Measurements from ENCODE around the gene MAT1A. TPM values are rescaled to one million over a fixed set of nuclear protein-coding genes. Genes with fewer than 3 reads are reported as not detected.
A peak's percentile ranks its signal among the peaks of the same experiment; 100 is the strongest.

MAT1A gene
- total RNA-seq (2014; rRNA removed; shearing (Covaris generic); ENCODE audit: low replicate concordance): not detected in 2 replicates

- H3K27me3 ChIP-seq (ENCODE audit: low read length): no peaks in the 10 kb centered on the region
- H3K4me1 ChIP-seq (ENCODE audit: low read length): peaks cover 16% of the 10 kb centered on the region
- H3K9me3 ChIP-seq (ENCODE audit: low read length): no peaks in the 10 kb centered on the region
- no peak within 1 kb of the TSS for H2AFZ ChIP-seq (ENCODE audit: low read length)
- no peak within 1 kb of the TSS for H3K9ac ChIP-seq (ENCODE audit: low read length)
- DNase-seq: no peak
- peak within 1 kb of the TSS; percentile 16 for H3K4me2 ChIP-seq (ENCODE audit: low read depth, low read length, poor library complexity, severe bottlenecking)
- H3K4me3 ChIP-seq (ENCODE audit: low read length): no peak within 1 kb of the TSS
- H3K27ac ChIP-seq (ENCODE audit: low read length): no peak within 1 kb of the TSS
- no peaks in the 10 kb centered on the region for H3K9me2 ChIP-seq (replicated peaks; ENCODE audit: insufficient read depth, low read length)
- no peaks in the 10 kb centered on the region for H4K20me1 ChIP-seq (ENCODE audit: insufficient read depth, low read depth, low read length)
- H3K79me2 ChIP-seq (ENCODE audit: low read length): no peaks in the 10 kb centered on the region
- H3K36me3 ChIP-seq (ENCODE audit: insufficient read depth, low read length): no peaks in the 10 kb centered on the region
These were observed at the start of gene MAT1A for GRCh38 chr10:80289451-80290287. Gene MAT1A (minus strand): TSS chr10:80289658. CDS start chr10:80289423, 235 bp downstream.

DNA sequence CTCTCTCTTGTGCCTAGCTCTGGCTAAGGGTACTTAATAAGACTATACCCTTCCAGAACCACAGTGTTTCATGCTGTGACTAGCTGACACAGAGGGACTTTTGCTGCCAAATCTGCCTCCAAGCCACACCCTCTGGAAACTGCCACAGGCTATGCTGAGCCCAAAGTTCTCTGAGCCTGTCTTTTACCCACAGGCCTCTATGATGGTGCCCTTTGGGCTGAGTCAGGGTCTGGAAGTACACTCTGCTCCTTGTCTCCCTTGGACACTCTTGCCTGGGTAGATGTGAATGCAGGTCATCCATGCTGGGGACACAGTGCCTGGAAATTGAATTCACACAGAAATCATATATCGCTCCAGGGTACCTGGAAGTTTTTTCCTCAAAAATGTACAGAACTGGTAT is 44.5 kb upstream of the MAT1A start:
- H3K9ac ChIP-seq (ENCODE audit: low read length): no peak overlapping the region
- H3K4me2 ChIP-seq (ENCODE audit: low read depth, low read length, poor library complexity, severe bottlenecking): no peak overlapping the region
- DNase-seq: no peak
- no peak overlapping the region for H3K4me3 ChIP-seq (ENCODE audit: low read length)
- H2AFZ ChIP-seq (ENCODE audit: low read length): no peak overlapping the region
- no peaks in the 10 kb centered on the region for H4K20me1 ChIP-seq (ENCODE audit: insufficient read depth, low read depth, low read length)
- H3K4me1 ChIP-seq (ENCODE audit: low read length): no peaks in the 10 kb centered on the region
- no peaks in the 10 kb centered on the region for H3K9me3 ChIP-seq (ENCODE audit: low read length)
- H3K9me2 ChIP-seq (replicated peaks; ENCODE audit: insufficient read depth, low read length): no peaks in the 10 kb centered on the region
- no peaks in the 10 kb centered on the region for H3K79me2 ChIP-seq (ENCODE audit: low read length)
- H3K27me3 ChIP-seq (ENCODE audit: low read length): no peaks in the 10 kb centered on the region
- H3K27ac ChIP-seq (ENCODE audit: low read length): no peak overlapping the region
- H3K36me3 ChIP-seq (ENCODE audit: insufficient read depth, low read length): no peaks in the 10 kb centered on the region

DNA sequence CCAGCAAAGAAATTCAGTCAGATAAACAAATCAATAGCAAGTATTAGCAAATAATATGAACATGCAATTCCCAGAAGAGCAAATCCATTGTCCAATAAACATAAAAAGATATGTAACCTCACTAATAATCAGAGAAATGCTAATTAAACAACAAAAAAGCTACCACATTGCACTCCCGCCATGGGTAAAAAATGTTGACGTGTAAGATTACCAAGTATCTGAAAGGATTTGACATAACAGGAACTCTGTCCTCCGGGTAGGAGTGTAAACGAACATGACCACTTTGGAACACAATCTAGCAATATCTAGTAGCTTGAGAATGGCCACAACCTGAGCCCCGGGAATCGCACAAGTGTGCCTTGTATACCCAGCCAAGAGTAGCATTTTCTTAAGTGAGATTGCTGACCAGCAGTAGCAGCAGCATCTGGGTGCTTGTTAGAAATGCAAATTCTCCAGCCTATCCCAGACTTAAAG is 35.5 kb upstream of the MAT1A start:
- Histone ChIP-seq H3K27ac (ENCODE audit: low read length) (no peak overlapping the region), H3K79me2 (ENCODE audit: low read length) (no peaks in the 10 kb centered on the region), H4K20me1 (ENCODE audit: insufficient read depth, low read depth, low read length) (no peaks in the 10 kb centered on the region), H3K9me2 (replicated peaks; ENCODE audit: insufficient read depth, low read length) (no peaks in the 10 kb centered on the region), H3K27me3 (ENCODE audit: low read length) (no peaks in the 10 kb centered on the region), H3K4me3 (ENCODE audit: low read length) (no peak overlapping the region), H3K9me3 (ENCODE audit: low read length) (no peaks in the 10 kb centered on the region), H3K9ac (ENCODE audit: low read length) (no peak overlapping the region), H3K4me2 (ENCODE audit: low read depth, low read length, poor library complexity, severe bottlenecking) (no peak overlapping the region), H3K36me3 (ENCODE audit: insufficient read depth, low read length) (no peaks in the 10 kb centered on the region), H2AFZ (ENCODE audit: low read length) (no peak overlapping the region), H3K4me1 (ENCODE audit: low read length) (no peaks in the 10 kb centered on the region)
- DNase-seq: no peak

DNA sequence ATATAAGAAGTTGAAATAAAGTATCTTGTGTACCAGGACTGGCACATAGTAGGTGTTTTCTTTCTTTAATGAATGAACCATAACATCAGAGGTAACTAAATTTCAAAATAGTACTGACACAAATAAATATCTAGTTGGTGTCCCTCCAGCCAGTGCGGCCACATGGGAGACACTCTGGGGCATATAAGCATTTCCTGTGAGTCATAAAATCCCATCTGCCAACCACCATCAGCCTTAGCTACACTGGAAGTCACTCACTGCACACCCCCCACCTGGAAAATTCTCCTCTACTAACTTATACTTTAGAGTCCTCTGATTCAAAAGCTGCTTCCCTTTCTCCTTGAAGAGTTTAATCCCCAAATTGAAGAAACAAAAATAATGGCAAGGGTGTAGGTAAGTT is 34.6 kb upstream of the MAT1A start:
- H2AFZ ChIP-seq (ENCODE audit: low read length): no peak overlapping the region

GRCh38 chr10:80323311-80323710 is 33.9 kb upstream of the MAT1A start:
- no peak overlapping the region for H2AFZ ChIP-seq (ENCODE audit: low read length)
- no peaks in the 10 kb centered on the region for H3K4me1 ChIP-seq (ENCODE audit: low read length)
- no peak overlapping the region for H3K9ac ChIP-seq (ENCODE audit: low read length)
- H3K9me2 ChIP-seq (replicated peaks; ENCODE audit: insufficient read depth, low read length): no peaks in the 10 kb centered on the region
- H3K4me2 ChIP-seq (ENCODE audit: low read depth, low read length, poor library complexity, severe bottlenecking): no peak overlapping the region
- no peaks in the 10 kb centered on the region for H3K79me2 ChIP-seq (ENCODE audit: low read length)
- no peak for DNase-seq
- H3K36me3 ChIP-seq (ENCODE audit: insufficient read depth, low read length): no peaks in the 10 kb centered on the region
- H3K9me3 ChIP-seq (ENCODE audit: low read length): no peaks in the 10 kb centered on the region
- no peak overlapping the region for H3K4me3 ChIP-seq (ENCODE audit: low read length)
- H3K27me3 ChIP-seq (ENCODE audit: low read length): no peaks in the 10 kb centered on the region
- H4K20me1 ChIP-seq (ENCODE audit: insufficient read depth, low read depth, low read length): no peaks in the 10 kb centered on the region
- no peak overlapping the region for H3K27ac ChIP-seq (ENCODE audit: low read length)

More for the DNA sequence above, 34.6 kb upstream of the MAT1A start:
- Histone ChIP-seq H3K9me3 (ENCODE audit: low read length) (no peaks in the 10 kb centered on the region), H4K20me1 (ENCODE audit: insufficient read depth, low read depth, low read length) (no peaks in the 10 kb centered on the region), H3K9ac (ENCODE audit: low read length) (no peak overlapping the region), H3K36me3 (ENCODE audit: insufficient read depth, low read length) (no peaks in the 10 kb centered on the region), H3K9me2 (replicated peaks; ENCODE audit: insufficient read depth, low read length) (no peaks in the 10 kb centered on the region), H3K27ac (ENCODE audit: low read length) (no peak overlapping the region), H3K27me3 (ENCODE audit: low read length) (no peaks in the 10 kb centered on the region), H3K4me3 (ENCODE audit: low read length) (no peak overlapping the region), H3K4me2 (ENCODE audit: low read depth, low read length, poor library complexity, severe bottlenecking) (no peak overlapping the region), H3K79me2 (ENCODE audit: low read length) (no peaks in the 10 kb centered on the region), H3K4me1 (ENCODE audit: low read length) (no peaks in the 10 kb centered on the region)
- no peak for DNase-seq

DNA sequence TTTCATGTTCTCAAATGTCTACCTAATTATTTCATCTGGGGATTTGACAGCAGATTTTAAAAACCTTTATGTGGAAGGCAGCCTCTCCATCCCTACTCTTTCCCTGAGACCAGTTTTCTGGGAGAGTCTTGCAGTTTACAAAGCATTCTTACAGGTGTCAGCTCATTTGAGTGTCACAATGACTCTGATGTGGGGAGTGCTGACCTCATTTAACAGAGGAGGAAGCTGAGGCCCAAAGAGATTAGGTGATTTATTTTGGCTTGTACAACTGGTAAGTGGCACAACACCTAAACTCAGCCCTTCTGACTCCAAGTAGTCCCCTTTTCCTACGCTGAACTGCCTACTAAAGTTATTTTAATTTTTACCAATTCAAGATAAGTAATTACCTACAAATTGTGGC is 33.3 kb upstream of the MAT1A start:
- Histone ChIP-seq H3K79me2 (ENCODE audit: low read length) (no peaks in the 10 kb centered on the region), H4K20me1 (ENCODE audit: insufficient read depth, low read depth, low read length) (no peaks in the 10 kb centered on the region), H2AFZ (ENCODE audit: low read length) (no peak overlapping the region), H3K4me1 (ENCODE audit: low read length) (no peaks in the 10 kb centered on the region), H3K27me3 (ENCODE audit: low read length) (no peaks in the 10 kb centered on the region), H3K27ac (ENCODE audit: low read length) (no peak overlapping the region), H3K9ac (ENCODE audit: low read length) (no peak overlapping the region), H3K36me3 (ENCODE audit: insufficient read depth, low read length) (no peaks in the 10 kb centered on the region), H3K9me3 (ENCODE audit: low read length) (no peaks in the 10 kb centered on the region), H3K9me2 (replicated peaks; ENCODE audit: insufficient read depth, low read length) (no peaks in the 10 kb centered on the region), H3K4me3 (ENCODE audit: low read length) (no peak overlapping the region), H3K4me2 (ENCODE audit: low read depth, low read length, poor library complexity, severe bottlenecking) (no peak overlapping the region)
- DNase-seq: no peak

DNA sequence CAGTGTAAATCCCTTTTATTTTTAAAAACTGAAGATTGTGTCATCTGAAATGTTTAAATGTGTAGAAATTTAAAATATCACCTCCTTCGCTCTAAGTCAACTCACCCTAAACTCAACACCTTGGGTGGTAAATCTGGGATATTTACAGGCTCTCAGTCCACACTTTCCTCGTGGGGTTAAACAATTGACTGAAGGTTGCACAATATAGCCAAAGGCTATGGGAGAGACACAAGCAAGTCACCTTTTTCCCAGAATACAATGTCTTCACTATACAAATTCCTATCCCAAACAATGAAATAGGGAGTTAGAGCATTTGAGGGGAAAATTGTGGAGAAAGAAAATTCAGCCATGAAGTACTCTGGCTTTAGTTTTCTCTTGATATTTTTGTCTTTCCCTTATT is 32.7 kb upstream of the MAT1A start:
- H3K9me2 ChIP-seq (replicated peaks; ENCODE audit: insufficient read depth, low read length): no peaks in the 10 kb centered on the region
- no peaks in the 10 kb centered on the region for H4K20me1 ChIP-seq (ENCODE audit: insufficient read depth, low read depth, low read length)
- no peaks in the 10 kb centered on the region for H3K9me3 ChIP-seq (ENCODE audit: low read length)
- DNase-seq: no peak
- no peaks in the 10 kb centered on the region for H3K36me3 ChIP-seq (ENCODE audit: insufficient read depth, low read length)
- no peaks in the 10 kb centered on the region for H3K79me2 ChIP-seq (ENCODE audit: low read length)
- H3K27me3 ChIP-seq (ENCODE audit: low read length): no peaks in the 10 kb centered on the region
- no peak overlapping the region for H3K4me2 ChIP-seq (ENCODE audit: low read depth, low read length, poor library complexity, severe bottlenecking)
- no peak overlapping the region for H3K4me3 ChIP-seq (ENCODE audit: low read length)
- H3K4me1 ChIP-seq (ENCODE audit: low read length): no peaks in the 10 kb centered on the region
- H3K27ac ChIP-seq (ENCODE audit: low read length): no peak overlapping the region
- no peak overlapping the region for H3K9ac ChIP-seq (ENCODE audit: low read length)
- no peak overlapping the region for H2AFZ ChIP-seq (ENCODE audit: low read length)

GRCh38 chr10:80321183-80321582 is 31.7 kb upstream of the MAT1A start:
- Histone ChIP-seq H3K36me3 (ENCODE audit: insufficient read depth, low read length) (no peaks in the 10 kb centered on the region), H3K9ac (ENCODE audit: low read length) (no peak overlapping the region), H3K27me3 (ENCODE audit: low read length) (no peaks in the 10 kb centered on the region), H3K79me2 (ENCODE audit: low read length) (no peaks in the 10 kb centered on the region), H3K9me3 (ENCODE audit: low read length) (no peaks in the 10 kb centered on the region), H3K4me2 (ENCODE audit: low read depth, low read length, poor library complexity, severe bottlenecking) (no peak overlapping the region), H4K20me1 (ENCODE audit: insufficient read depth, low read depth, low read length) (no peaks in the 10 kb centered on the region), H3K27ac (ENCODE audit: low read length) (no peak overlapping the region), H3K4me3 (ENCODE audit: low read length) (no peak overlapping the region), H3K9me2 (replicated peaks; ENCODE audit: insufficient read depth, low read length) (no peaks in the 10 kb centered on the region), H2AFZ (ENCODE audit: low read length) (no peak overlapping the region), H3K4me1 (ENCODE audit: low read length) (no peaks in the 10 kb centered on the region)
- no peak for DNase-seq

All from Karpas-422 (cell line).